Left colon (tissue), 2 donors: Measurements from ENCODE around the gene DPCD. TPM values are rescaled to one million over a fixed set of nuclear protein-coding genes. Genes with fewer than 3 reads are reported as not detected.
A peak's percentile ranks its signal among the peaks of the same experiment; 100 is the strongest.
"Not testable (repeated sequence)": the region's sequence is repeated elsewhere in the genome, so short reads cannot be mapped to it uniquely, and the experiment has no call there.

Experiments
- ATAC-seq: fragments of 200-7000 bp; cut with Tn5 transposase; one replicate; pipeline ENCODE4 v1.9.1; 2020; ENCODE audit warnings: mild to moderate bottlenecking, moderate library complexity
- DNase-seq, 2 donors: peaks; one replicate each; pipeline ENCODE4 v3.0.0-alpha.2; 2020
- intact Hi-C, 2 donors: fragments of 100-400 bp; cut with DNase I in 1 of 2; cut with micrococcal nuclease in 1 of 2; formaldehyde crosslinking; loops; one replicate each; pipeline versions ENCODE4 v1.11.2 to v1.14.0; 2022; cut with DNase I, micrococcal nuclease
- total RNA-seq, 2 donors: library from RNA; stranded (reverse); fragmentation: NEBNext Ultra II Directional; extraction: Animal tissue kit (Norgen Biotek cat#: 25700); gene quantifications; one replicate each; pipeline ENCODE4 v1.2.1, GENCODE V29; 2021
- donor health status: DM: no; HTN: no; CAD: no.
- donor health status: DM: yes; HTN: yes; CAD: no.

Gene DPCD
- total RNA-seq, 2 donors from 2014 or later = 7.3 to 12.9 TPM

DNA sequence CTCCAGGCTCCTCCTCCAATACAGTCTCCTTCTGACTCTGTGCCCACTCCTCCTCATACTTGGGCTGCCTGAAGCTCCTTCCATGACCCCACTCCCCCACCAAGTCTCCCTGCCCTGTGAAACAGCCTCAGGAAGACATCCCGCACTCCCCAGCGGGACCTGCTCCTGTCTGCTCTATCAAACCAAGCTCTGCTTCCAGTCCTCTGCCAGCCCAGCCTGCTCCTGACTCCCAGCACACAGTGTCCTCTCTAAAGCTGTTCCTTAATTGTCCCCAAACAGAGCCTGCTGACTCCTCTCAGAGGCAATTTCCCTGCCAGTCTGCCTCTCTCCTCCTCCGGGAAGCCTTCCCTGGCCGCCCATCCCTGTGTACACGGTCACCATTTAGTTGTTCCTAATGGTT lies 9.9 kb upstream of the DPCD start:
- ATAC-seq (no peak), DNase-seq (no peak)
- intact Hi-C loops = no loop called here

DNA sequence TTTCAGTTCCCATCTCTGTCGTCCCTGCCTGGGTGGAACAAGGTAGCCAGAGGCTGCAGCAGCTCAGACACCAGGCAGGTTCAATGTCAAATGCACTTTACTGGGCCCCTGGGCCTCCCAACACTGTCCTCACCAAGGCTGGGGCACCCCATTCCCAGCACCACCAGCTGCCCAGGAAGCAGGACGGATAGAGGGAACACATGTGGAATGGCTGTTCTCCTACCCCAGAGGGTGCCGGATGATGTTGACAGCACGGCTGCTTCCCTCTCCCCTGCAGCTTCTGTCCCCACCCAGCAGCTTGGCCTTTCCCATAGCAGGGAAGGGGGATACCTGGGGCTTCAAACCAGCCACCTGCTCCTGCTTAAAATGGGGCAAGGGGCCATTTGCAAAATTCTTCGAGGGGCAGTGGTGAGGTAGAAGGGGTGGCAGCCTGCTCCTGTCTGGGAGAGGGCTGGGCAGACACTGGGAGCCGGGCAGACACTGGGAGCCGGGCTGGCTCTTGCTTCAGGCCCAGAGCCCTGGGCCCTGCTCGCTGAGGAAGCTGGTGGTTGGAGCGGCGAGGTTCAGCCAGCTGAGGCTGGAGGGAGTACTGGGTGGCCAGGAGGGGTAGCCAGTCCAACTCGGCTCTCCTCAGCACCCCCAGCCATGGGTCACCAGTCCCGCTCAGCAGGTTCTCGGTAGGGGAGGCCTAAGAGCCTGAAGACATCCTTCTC lies 9.2 kb upstream of the DPCD start:
- ATAC-seq = no peak
- intact Hi-C loops = no loop called here
- DNase-seq = no peak

DNA sequence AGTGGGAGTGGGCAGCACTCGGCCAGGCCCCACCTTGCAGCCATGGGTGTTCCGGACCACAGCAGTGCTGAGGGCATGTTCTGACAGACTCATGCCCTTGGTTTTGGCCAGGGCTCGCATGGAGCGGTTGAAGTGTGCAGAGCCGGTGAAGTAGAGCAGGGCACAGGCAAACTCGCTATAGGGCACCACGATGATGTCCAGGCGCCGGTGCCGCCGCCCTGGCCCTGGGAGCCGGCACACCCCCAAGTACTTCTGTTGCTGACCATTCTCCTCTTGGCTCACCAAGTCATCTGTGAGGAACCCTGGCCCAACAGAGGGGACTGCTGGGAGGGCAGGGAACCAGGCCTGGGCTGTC lies 8.6 kb upstream of the DPCD start:
- intact Hi-C loops = no loop called here
- no peak for ATAC-seq
- no peak for DNase-seq

DNA sequence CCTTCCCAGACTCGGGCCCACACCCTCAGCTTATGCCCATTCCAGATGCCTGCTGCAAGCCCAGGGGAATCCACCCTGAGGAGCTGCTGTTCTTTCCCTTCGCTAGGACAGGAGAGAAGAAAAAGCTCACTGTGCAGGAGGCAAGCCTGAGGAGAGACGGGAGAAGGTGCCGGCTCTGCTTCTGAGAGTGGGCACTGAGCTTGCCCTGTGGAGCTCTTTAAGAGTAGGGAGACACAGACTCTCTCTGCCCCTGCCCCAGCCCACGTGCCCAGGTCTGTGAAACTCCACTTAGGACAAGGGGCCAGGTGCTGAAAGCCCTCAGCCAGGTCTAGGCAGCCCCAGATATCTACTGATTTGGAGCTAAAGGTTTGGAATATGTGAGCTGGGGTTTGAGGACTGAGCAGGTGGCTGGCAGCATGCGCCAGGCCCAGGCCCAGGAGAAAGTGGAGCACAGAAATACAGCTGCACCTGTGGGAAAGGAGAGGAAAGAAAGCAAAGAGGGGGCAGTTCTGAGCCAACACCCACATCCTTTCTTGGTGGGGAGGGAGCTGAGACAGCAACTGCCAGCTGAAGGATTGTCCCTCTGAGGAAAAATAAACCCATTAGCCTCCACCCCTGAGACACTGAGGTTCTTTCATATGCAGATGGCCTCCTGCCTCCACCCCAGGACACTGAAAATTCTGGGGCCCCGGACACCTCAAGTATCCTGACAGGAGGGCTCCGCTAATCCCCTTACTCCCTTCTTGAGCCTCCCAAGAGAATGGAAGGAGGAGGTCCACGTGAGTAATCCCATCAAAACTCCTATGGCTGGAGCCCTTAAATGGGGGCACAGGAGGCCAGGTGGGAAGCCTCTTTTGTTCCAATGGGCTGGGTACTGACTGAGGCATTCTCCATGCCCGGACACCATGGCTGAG lies 7.4 kb upstream of the DPCD start:
- intact Hi-C loops = no loop called here
- no peak for ATAC-seq
- DNase-seq = no peak

DNA sequence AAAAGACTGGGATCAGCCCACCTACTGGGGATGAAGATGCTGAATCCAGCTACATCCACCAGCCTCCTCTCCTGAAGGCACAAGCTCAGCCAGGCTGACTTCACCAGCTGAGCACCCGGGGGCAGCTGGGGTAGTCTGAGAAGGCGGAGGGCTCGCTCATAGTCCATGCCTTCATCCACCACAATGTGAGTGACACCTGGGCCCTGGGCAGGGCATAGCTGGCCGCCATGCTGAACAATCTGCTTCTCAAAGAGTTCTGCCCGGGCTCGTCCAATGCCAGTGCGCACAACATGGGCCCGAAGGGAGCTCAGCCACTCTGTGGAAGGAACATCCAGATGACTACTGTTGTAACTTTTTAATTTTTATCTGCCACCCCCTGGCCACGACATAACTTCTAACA lies 2.3 kb upstream of the DPCD start:
- intact Hi-C loops = no loop called here
- DNase-seq (no peak), ATAC-seq (no peak)

DNA sequence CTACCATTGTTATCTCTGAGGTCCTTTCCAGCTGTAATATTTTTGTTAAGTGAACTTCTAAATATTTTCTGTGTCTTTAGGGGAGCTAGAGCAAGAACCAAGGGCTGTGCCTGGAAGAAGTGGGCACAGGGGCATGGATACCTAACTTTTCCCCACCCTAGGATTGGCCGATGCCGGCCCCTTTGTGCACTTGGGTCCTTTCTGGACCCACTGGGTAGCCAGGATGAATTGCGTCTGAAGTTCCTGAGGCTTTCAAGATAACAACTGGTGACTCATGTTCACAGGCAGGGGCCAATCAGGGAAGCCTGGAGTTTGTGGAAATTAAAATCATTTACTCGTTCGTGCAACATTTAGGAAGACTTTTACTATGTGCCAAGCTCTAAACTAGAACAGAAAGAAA lies 758 bp downstream of the DPCD start:
- ATAC-seq (no peak), DNase-seq (no peak)
- intact Hi-C loops = no loop called here

DNA sequence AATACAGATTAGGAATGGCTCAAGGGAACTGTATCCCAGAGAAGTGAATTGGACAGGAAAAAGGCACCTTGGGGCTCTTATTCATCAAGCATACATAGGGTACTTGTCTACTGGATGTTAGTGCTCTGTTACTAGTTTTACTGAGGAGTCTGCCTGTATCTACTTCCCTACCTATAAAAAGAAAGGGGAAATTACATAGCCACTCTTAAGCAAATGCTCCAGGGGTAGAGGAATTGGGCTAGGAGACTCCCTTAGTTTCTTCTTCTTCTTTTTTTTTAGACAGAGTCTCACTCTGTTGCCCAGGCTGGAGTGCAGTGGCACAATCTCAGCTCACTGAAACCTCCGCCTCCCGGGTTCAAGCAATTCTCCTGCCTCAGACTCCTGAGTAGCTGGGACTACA lies 5.2 kb downstream of the DPCD start:
- DNase-seq, intact Hi-C loops, ATAC-seq: not testable (repeated sequence)

DNA sequence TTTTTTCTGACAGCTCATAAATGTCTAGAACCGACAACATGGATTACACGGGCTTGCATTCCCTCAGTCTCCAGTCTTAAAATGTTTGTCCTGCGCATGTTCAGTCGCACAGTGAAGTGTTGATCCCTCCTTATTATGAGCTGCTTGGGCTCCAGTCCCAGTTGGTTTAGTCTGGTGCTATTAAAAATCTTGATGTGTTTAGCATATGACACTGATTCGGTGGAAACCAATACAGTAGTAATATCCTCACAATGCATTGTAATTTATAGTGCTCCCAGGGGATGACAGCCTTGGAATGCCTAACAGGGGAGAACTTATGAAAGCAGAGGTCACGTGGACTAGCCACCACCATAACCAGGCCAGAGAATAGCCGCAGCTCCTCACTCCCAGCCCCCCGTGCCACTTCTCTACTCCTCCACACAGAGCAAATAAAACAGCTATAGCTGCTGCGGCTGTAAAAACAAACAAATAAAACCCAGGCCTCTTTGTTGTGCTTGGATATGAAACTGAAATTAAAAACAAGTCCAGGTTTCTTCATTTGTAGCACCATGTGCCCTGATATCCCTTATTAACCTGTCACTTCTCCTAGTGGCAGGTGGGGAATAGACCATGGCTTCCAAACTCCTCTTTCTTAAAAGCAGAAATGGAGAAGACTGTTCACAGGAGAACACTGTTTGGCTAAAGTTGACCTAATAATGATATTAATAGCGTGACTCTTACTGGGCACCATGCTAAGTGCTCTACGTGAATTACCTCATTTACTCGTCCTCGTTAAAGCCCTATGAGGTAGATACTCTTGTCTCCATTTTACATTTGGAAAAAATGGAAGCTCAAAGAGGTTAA lies 7.7 kb downstream of the DPCD start:
- ATAC-seq = peak; percentile 33
- intact Hi-C loops = no loop called here
- no peak for DNase-seq

DNA sequence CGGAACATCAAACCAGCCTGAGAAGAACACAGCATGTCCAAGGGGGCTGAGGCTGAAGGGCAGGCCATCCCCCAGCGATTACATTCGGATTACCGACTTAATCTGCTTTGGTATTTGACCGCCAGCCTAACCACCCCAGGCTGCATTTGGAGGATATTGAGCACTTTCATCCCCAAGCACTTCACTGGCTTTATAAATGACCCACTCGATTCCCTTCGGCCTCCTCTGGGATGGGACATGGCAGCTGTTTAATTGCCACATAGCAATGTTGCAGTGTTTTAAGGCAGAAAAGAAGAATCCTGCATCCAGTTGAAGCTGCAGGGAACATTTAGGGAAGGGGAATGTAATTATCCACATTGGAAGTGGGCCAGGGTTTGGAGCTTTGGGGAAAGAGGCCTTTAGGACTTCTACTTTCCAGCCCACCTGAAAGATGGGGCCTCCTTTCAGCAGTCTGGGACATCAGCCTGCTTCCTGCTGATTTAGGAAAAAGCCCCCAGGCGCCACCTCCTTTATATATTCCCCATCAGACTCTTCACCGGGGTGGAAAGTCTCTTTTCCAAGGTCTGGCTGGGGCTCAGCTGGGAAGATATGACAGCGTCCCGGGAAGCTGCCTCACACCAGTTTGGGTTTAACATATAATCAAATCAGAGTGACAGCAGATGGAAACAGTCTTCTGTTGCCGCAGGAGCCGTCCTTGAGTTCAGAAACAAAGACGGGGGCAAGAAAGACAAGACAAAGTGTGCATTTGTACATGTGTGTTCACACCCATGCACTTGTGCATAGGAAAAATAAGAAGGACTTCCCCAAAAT lies 9.2 kb downstream of the DPCD start:
- DNase-seq (no peak), ATAC-seq (no peak)
- intact Hi-C loops = no loop called here

DNA sequence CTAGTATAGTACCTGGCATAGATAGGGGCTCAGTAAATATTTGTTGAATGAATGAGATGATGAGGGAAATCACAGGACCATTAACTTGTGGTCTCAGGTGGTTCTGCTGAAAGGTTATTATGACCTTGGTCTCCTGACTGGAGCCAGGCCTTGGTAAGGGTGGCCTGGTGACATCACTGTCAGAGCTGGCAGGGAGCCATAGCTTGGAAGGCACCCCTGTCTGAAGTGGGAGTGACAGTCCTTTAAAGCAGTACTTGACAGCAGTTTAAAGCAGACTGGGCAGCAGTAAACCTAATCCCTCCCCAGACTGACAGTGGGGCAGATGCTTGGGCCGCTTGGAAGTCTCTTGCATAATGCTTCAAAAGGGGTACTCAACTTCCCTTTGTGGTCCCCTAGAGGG lies 13.4 kb downstream of the DPCD start:
- ATAC-seq = no peak
- DNase-seq = no peak
- intact Hi-C loops = no loop called here

DNA sequence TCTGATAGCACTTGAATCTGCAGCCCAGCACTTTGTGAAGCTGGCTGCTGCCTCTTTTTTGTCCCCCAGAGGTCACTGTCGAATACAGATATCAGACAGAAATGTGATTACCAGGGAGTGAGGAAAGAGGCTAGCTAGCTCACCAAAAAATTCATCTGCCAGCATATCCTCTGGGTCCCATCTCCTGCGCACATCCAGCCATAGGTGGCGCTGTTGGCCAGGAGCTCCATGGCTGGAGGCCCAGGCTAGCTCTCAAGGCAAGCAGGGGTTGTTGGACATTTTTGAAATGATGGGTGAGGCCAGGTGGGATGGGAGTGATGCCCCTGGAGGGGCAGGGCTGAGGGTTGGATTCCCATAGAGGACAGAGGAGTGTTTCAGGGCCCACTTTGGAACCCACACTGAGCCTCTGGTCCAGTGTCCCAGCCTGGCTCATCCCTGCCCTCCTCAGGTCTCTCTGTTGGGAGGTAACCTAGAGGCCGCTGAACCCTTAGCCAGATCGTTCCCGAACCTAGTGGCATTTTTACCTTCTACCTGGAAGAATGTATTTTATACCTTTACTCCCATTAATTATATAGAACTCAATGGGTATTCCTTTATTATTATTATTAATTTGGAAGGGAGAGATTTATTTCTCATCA lies 14.8 kb downstream of the DPCD start:
- intact Hi-C loops = no loop called here
- DNase-seq (peak; percentile 52 to 75), ATAC-seq (peak; percentile 86)

DNA sequence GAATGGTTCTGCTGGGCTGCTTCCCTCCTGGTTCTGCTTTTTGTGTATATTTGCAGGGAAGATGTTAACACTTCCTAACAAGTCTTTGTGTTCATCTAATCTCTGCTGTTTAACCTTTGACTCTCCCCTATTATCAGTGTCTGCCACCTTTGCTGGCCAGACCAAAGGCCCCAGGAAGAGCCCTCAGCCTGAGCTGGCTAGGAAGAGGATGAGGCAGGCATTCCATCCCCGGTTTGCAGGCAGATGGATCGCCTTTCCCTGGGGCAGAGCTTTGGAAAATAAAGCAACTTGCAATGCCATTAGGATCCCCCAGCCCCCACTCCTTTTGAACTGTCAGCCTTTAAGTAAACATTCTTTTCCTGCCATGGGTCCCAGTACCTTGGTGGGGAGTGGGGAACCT lies 19.0 kb downstream of the DPCD start:
- no peak for DNase-seq
- intact Hi-C loops = loop anchor here in 1 of 2 donors (5.0 kb wide), 1 partner anchor 175 kb away; the partner anchor contains the start of gene NPM3
- ATAC-seq = no peak

DNA sequence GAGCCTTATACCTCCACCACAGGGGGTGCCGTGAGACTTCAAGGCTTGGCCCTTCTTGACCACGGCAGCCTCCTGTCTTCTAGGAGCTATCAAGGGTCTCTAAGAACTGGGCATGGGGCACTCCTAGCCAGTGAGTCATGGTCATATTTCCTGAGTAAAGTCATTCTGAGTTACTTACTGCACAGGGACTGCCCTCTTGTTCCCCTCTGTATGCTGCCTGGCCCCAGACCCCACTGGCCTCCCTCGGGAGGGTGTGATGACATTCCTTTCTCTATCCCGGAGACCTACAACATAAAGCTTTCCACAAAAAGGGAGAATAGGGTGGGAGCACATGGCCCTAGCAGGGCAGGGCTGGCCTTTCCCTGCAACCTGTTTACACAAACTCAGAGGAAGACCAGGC lies 21.4 kb downstream of the DPCD start:
- no peak for ATAC-seq
- intact Hi-C loops = loop anchor here in 1 of 2 donors (5.0 kb wide), 1 partner anchor 173 kb away; the partner anchor contains the start of gene NPM3
- DNase-seq = no peak

DNA sequence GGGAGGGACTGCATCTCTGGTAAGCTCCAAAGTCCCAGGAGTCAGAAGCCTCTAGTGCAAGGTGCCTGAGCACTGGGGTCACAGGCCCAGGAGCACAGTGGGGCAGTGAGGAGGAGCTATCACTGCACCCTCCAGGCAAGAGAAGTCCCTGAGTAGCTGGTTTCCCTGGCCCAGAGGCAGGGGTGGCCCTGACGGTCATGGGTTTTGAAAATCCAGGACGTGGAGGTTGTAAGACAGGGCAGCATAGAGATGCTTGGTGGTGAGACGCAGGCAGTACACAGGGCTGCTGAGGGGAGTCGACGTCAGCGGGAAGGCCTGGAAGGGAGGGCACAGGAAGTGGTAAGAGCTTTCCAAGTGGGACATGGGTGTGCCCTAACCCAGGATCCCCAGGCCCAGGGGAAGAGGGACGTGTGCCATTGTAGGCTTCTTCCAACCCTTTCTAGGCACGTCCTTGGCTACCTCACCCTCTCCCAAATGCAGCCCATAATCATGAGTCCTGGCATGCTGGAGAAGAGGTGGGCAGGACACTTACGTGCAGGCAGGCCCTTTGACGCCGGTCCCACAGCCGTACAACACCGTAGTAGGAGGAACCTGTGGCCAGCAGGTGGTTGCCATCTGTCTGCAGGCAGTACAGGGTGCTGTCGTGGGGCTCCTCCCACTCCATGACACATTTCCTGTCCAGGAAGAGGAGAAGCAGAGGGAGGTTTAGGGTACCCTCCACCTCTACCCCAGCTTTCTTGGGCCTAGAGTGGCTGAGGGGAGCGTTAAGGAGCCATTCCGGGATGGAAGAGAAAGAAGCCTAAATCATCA lies 23.2 kb downstream of the DPCD start:
- ATAC-seq (peak; percentile 27), DNase-seq (no peak)
- intact Hi-C loops = no loop called here

DNA sequence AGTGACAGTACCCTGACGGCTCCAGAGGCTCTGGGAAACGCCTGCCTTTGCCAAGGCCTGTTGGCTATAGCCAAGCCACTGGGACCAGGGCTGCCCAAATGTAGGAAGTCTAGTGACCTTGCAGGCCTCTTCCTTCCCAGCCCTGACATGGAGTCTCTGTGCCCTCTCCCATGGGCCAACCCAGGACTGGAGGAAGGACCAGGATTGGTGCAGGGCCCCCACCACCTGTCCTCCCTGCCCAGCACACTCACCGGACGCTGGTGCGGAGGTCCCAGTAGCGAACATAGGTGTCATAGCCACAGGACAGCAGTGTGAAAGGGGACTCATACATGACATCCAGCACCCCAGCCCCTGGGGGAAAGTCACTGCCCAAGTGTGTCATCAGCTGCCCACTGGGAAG lies 24.0 kb downstream of the DPCD start:
- no peak for DNase-seq
- ATAC-seq = no peak
- intact Hi-C loops = no loop called here

DNA sequence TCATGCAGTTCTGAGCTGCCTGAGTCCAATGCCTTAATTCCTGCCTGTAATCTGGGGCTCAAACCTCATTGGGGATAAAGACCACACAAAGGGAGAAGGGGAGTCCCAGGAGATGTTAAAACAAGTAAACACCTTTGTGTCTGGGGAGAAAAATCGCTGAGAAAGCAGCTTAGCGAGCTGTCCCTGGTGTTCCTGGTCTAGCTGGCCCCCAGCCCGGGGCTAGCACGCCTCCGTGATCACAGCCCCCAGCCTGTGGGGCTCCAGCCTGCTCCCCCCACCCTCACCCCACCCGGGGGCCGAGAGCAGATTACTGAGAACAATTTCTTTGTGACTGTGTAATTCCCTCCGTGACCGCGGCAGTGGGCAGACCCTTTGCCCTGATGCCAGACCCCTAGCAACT lies 24.8 kb downstream of the DPCD start:
- intact Hi-C loops = no loop called here
- ATAC-seq (no peak), DNase-seq (no peak)

DNA sequence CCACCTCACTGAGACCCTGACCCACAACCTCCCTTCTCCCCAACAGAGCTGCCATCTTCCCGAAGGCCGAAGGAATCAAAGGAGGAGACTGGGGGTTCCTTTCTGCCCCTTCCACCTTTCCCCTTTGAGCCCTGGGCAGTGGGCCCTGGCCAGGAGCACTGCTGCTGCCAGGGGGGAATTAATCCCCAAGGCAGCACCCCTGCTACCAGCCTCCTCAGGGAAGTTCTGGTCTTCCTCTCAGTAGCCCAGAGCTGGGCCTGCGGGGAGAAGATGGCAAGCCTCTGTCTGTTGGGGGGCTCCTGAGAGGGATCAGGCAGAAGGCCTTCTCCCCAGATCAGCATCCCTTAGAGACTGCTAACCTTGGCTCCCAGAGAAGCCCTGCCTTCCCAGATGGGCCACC lies 25.5 kb downstream of the DPCD start:
- intact Hi-C loops = no loop called here
- DNase-seq = no peak
- ATAC-seq = no peak
